ENCODE data around the gene TPRX1.

The TPRX1 gene

GRCh38 chr19:47754206-47755064 lies 49.9 kb downstream of the TPRX1 start:
- no peak for FAIRE-seq

GRCh38 chr19:47752440-47753211 lies 51.7 kb downstream of the TPRX1 start:
- no peak for FAIRE-seq
- TF ChIP-seq POLR2A (IDR thresholded peaks at IDR 0.05; ENCODE audit: low read depth, low read length), result no peak
- no peak for DNase-seq (ENCODE audit: insufficient read length, low spot score)

More at GRCh38 chr19:47754206-47755064, 49.9 kb downstream of the TPRX1 start:
- no peak for TF ChIP-seq POLR2A (IDR thresholded peaks at IDR 0.05; ENCODE audit: low read depth, low read length)
- no peak for DNase-seq (ENCODE audit: insufficient read length, low spot score)

All from H54 (cell line).